Neural cell (in vitro differentiated cells): ENCODE results near the gene PTPRT. TPM values are rescaled to one million over a fixed set of nuclear protein-coding genes. Genes with fewer than 3 reads are reported as not detected.
A peak's percentile ranks its signal among the peaks of the same experiment; 100 is the strongest.

ENCODE experiments used
- H2AFZ ChIP-seq: fragments of 200-600, 300-800 bp; sonication (generic), shearing (Covaris generic); 2 replicates; pipeline ENCODE4 v1.6.0; 2014; ENCODE audit warnings: low read depth, mild to moderate bottlenecking, antibody characterized with exemption, low read length, moderate library complexity
- H3F3A ChIP-seq: fragments of 200-600 bp; shearing (Covaris generic); 2 replicates; pipeline ENCODE4 v1.6.1; 2016; ENCODE audit warnings: mild to moderate bottlenecking, moderate library complexity, mixed read lengths, antibody characterized with exemption, low read length; ENCODE audit not compliant: insufficient read depth, poor library complexity, severe bottlenecking
- H3K27ac ChIP-seq: fragments of 200-600, 300-800 bp; sonication (generic), shearing (Covaris generic); 2 replicates; pipeline ENCODE4 v1.5.1; 2014; ENCODE audit warnings: mild to moderate bottlenecking, low read length, moderate library complexity
- H3K27me3 ChIP-seq: fragments of 300-800, 200-600 bp; sonication (generic), shearing (Covaris generic); 2 replicates; pipeline ENCODE4 v1.6.0; 2014; ENCODE audit warnings: mild to moderate bottlenecking, low read depth, low read length, moderate library complexity; ENCODE audit not compliant: insufficient read depth
- H3K36me3 ChIP-seq: fragments of 300-800, 200-600 bp; sonication (generic), shearing (Covaris generic); 2 replicates; pipeline ENCODE4 v1.5.1; 2014; ENCODE audit warnings: mild to moderate bottlenecking, antibody characterized with exemption, low read length, moderate library complexity; ENCODE audit not compliant: insufficient read depth
- H3K4me2 ChIP-seq: fragments of 300-800, 200-600 bp; sonication (generic), shearing (Covaris generic); 2 replicates; pipeline ENCODE4 v1.6.0; 2014; ENCODE audit warnings: mild to moderate bottlenecking, low read length
- H3K4me3 ChIP-seq: fragments of 300-800, 200-600 bp; sonication (generic), shearing (Covaris generic); 2 replicates; pipeline ENCODE4 v1.5.1; 2014; ENCODE audit warnings: mild to moderate bottlenecking, low read length, moderate library complexity
- H3K79me2 ChIP-seq: fragments of 200-600 bp; shearing (Covaris generic); replicated peaks from 2 replicates; pipeline ENCODE4 v1.6.0; 2014; ENCODE audit warnings: mild to moderate bottlenecking, low read length, moderate library complexity; ENCODE audit not compliant: insufficient read depth
- H3K9ac ChIP-seq: fragments of 300-800, 200-600 bp; sonication (generic), shearing (Covaris generic); 2 replicates; pipeline ENCODE4 v1.6.1; 2016; ENCODE audit warnings: mild to moderate bottlenecking, low read length, mixed read lengths
- H3K9me2 ChIP-seq: fragments of 200-600 bp; shearing (Covaris generic); 2 replicates; pipeline ENCODE4 v1.6.1; 2016; ENCODE audit warnings: mild to moderate bottlenecking, low read length, mixed read lengths; ENCODE audit not compliant: insufficient read depth
- H3K9me3 ChIP-seq: fragments of 200-600, 300-800 bp; sonication (generic), shearing (Covaris generic); 2 replicates; pipeline ENCODE4 v1.6.1; 2016; ENCODE audit warnings: mild to moderate bottlenecking, mixed run types, low read length, moderate library complexity, mixed read lengths
- H4K20me1 ChIP-seq: fragments of 200-600 bp; shearing (Covaris generic); 2 replicates; pipeline ENCODE4 v1.6.1; 2016; ENCODE audit warnings: mild to moderate bottlenecking, mixed run types; ENCODE audit not compliant: insufficient read depth
- EP300 ChIP-seq: fragments of 450-650 bp; conservative IDR thresholded peaks from 2 replicates; pipeline ENCODE4 v1.6.1; 2014; ENCODE audit warnings: antibody characterized with exemption, mild to moderate bottlenecking, moderate library complexity; ENCODE audit not compliant: poor library complexity, severe bottlenecking
- EZH2 ChIP-seq: fragments of 200-600, 300-800 bp; shearing (Covaris generic), sonication (generic); IDR thresholded peaks from 2 replicates; pipeline ENCODE4 v1.6.1; 2014; ENCODE audit warnings: antibody characterized with exemption, low read length, borderline replicate concordance, mild to moderate bottlenecking; ENCODE audit not compliant: insufficient read depth, poor library complexity, severe bottlenecking
- MXI1 ChIP-seq: fragments of 450-650 bp; conservative IDR thresholded peaks from 2 replicates; pipeline ENCODE4 v1.6.1; 2014; ENCODE audit warnings: antibody characterized with exemption, mild to moderate bottlenecking; ENCODE audit not compliant: poor library complexity, severe bottlenecking
- POLR2AphosphoS5 ChIP-seq: IDR thresholded peaks from 2 replicates; pipeline ENCODE4 v1.6.1; 2012
- RAD21 ChIP-seq: fragments of 450-650 bp; conservative IDR thresholded peaks from 2 replicates; pipeline ENCODE4 v1.6.1; 2014; ENCODE audit warnings: antibody characterized with exemption, mild to moderate bottlenecking, moderate library complexity
- SMC3 ChIP-seq: fragments of 450-650 bp; conservative IDR thresholded peaks from 2 replicates; pipeline ENCODE4 v1.6.1; 2014; ENCODE audit warnings: antibody characterized with exemption, mild to moderate bottlenecking, moderate library complexity; ENCODE audit not compliant: poor library complexity
- TAF1 ChIP-seq: IDR thresholded peaks from 2 replicates; pipeline ENCODE4 v1.6.1; 2012; ENCODE audit warnings: low read depth
- polyA plus RNA-seq: library from polyadenylated mRNA; depleted of rRNA; stranded (reverse); fragments of >200 nt; gene quantifications from 2 replicates; pipeline ENCODE4 v1.2.3, GENCODE V29; 2014
- TF ChIP-seq, protein P1 (sequence below): IDR thresholded peaks from 2 replicates; pipeline ENCODE4 v1.6.1; 2012; ENCODE audit warnings: borderline replicate concordance
- TF ChIP-seq, protein P2 (sequence below): fragments of 450-650 bp; IDR thresholded peaks from 2 replicates; pipeline ENCODE4 v1.5.1; 2014; ENCODE audit warnings: antibody characterized with exemption, mild to moderate bottlenecking, moderate library complexity; ENCODE audit not compliant: poor library complexity, severe bottlenecking

Gene PTPRT
- polyA plus RNA-seq, 1 donor from 2014 or later: 9.2 TPM

DNA sequence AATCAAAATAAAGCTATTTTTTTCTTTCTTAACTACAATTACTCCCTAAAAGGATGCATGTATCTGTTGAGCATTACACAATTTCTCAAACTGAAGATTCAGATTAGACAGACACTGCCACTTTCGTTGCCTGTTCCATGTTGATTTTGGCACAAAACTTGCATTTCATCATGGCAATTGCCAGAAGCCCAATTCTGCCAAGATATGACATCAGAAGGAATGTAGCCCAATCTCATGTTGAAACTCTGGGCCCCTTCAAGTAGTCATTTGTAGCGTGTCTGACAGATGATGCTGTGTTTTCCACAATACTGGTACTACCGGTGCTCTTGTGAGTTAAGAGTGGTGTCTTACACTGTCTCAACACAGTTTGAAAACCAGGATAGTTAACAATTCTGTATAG lies 705.4 kb downstream of the PTPRT start:
- Histone ChIP-seq H3K4me2 (no peak overlapping the region), H3K27me3 (no peaks in the 10 kb centered on the region), H3K9ac (no peak overlapping the region), H3K36me3 (no peaks in the 10 kb centered on the region), H2AFZ (no peak overlapping the region), H4K20me1 (no peaks in the 10 kb centered on the region), H3F3A (no peaks in the 10 kb centered on the region), H3K9me2 (no peaks in the 10 kb centered on the region), H3K9me3 (no peaks in the 10 kb centered on the region), H3K79me2 (no peaks in the 10 kb centered on the region), H3K4me3 (no peak overlapping the region), H3K27ac (no peak overlapping the region)
- TF ChIP-seq, protein P1, sequence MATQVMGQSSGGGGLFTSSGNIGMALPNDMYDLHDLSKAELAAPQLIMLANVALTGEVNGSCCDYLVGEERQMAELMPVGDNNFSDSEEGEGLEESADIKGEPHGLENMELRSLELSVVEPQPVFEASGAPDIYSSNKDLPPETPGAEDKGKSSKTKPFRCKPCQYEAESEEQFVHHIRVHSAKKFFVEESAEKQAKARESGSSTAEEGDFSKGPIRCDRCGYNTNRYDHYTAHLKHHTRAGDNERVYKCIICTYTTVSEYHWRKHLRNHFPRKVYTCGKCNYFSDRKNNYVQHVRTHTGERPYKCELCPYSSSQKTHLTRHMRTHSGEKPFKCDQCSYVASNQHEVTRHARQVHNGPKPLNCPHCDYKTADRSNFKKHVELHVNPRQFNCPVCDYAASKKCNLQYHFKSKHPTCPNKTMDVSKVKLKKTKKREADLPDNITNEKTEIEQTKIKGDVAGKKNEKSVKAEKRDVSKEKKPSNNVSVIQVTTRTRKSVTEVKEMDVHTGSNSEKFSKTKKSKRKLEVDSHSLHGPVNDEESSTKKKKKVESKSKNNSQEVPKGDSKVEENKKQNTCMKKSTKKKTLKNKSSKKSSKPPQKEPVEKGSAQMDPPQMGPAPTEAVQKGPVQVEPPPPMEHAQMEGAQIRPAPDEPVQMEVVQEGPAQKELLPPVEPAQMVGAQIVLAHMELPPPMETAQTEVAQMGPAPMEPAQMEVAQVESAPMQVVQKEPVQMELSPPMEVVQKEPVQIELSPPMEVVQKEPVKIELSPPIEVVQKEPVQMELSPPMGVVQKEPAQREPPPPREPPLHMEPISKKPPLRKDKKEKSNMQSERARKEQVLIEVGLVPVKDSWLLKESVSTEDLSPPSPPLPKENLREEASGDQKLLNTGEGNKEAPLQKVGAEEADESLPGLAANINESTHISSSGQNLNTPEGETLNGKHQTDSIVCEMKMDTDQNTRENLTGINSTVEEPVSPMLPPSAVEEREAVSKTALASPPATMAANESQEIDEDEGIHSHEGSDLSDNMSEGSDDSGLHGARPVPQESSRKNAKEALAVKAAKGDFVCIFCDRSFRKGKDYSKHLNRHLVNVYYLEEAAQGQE: no peak
- TF ChIP-seq RAD21: no peak
- no peak for TF ChIP-seq MXI1
- no peak for TF ChIP-seq EZH2
- no peak for TF ChIP-seq TAF1
- TF ChIP-seq SMC3: no peak
- TF ChIP-seq, protein P2, sequence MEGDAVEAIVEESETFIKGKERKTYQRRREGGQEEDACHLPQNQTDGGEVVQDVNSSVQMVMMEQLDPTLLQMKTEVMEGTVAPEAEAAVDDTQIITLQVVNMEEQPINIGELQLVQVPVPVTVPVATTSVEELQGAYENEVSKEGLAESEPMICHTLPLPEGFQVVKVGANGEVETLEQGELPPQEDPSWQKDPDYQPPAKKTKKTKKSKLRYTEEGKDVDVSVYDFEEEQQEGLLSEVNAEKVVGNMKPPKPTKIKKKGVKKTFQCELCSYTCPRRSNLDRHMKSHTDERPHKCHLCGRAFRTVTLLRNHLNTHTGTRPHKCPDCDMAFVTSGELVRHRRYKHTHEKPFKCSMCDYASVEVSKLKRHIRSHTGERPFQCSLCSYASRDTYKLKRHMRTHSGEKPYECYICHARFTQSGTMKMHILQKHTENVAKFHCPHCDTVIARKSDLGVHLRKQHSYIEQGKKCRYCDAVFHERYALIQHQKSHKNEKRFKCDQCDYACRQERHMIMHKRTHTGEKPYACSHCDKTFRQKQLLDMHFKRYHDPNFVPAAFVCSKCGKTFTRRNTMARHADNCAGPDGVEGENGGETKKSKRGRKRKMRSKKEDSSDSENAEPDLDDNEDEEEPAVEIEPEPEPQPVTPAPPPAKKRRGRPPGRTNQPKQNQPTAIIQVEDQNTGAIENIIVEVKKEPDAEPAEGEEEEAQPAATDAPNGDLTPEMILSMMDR: no peak
- TF ChIP-seq EP300: no peak
- TF ChIP-seq POLR2AphosphoS5: no peak

DNA sequence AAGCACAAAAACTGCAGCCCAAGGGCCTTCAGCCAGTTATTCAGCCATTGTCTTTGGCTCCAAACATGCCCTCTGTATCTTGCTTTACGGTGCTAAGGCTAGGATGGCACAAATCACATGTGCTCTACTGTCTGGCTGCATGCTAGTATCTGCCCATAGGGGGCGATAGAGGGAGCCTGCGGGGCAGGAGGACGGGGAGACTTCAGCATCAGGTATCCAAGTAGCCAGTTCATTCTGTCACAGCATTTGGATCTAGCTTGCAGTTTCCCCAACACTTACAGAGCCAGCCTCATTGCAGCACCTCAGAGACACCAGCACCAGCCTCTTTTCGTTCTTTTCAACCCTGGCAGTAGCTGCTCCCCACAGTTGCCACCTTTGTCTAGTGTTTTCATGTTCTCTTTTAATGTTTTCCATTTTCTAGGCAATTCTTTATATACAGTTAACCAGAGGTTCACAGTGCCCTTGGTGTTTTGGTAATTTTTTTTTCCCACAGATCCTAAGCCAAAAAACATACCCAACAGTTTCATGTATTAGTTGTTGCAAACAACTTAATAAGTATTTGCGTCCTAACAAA lies 705.9 kb downstream of the PTPRT start:
- H4K20me1 ChIP-seq: no peaks in the 10 kb centered on the region
- H3K36me3 ChIP-seq: no peaks in the 10 kb centered on the region
- no peak overlapping the region for H3K4me3 ChIP-seq
- H3K9me2 ChIP-seq: no peaks in the 10 kb centered on the region
- no peaks in the 10 kb centered on the region for H3K79me2 ChIP-seq
- no peak overlapping the region for H2AFZ ChIP-seq
- no peak overlapping the region for H3K27ac ChIP-seq
- no peaks in the 10 kb centered on the region for H3K9me3 ChIP-seq
- no peaks in the 10 kb centered on the region for H3K27me3 ChIP-seq
- no peaks in the 10 kb centered on the region for H3F3A ChIP-seq
- H3K9ac ChIP-seq: no peak overlapping the region
- H3K4me2 ChIP-seq: no peak overlapping the region
- TF ChIP-seq, protein P2: peak; percentile 20
- TF ChIP-seq POLR2AphosphoS5: no peak
